GM23248 (cell line): ENCODE measurements around the gene OSGIN1. TPM values are rescaled to one million over a fixed set of nuclear protein-coding genes. Genes with fewer than 3 reads are reported as not detected.
"Not testable (repeated sequence)": the region's sequence is repeated elsewhere in the genome, so short reads cannot be mapped to it uniquely, and the experiment has no call there.

Experiments used
- DNase-seq: peaks from one replicate; pipeline ENCODE4 v3.0.0-alpha.2; 2015
- H2AFZ ChIP-seq: fragments of 200-600 bp; sonication (generic); 2 replicates; pipeline ENCODE4 v1.6.1; 2016; ENCODE audit warnings: antibody characterized with exemption
- H3F3A ChIP-seq: fragments of 200-600 bp; sonication (generic); 2 replicates; pipeline ENCODE4 v1.6.1; 2016; ENCODE audit warnings: mild to moderate bottlenecking, antibody characterized with exemption, mixed run types; ENCODE audit not compliant: insufficient read depth
- H3K27ac ChIP-seq: fragments of 200-600 bp; sonication (generic); 2 replicates; pipeline ENCODE4 v1.5.1; 2016; ENCODE audit warnings: mild to moderate bottlenecking
- H3K27me3 ChIP-seq: fragments of 200-600 bp; sonication (generic); replicated peaks from 2 replicates; pipeline ENCODE4 v1.6.1; 2016; ENCODE audit warnings: mild to moderate bottlenecking; ENCODE audit not compliant: insufficient read depth
- H3K36me3 ChIP-seq: fragments of 200-600 bp; sonication (generic); 2 replicates; pipeline ENCODE4 v1.6.1; 2016; ENCODE audit warnings: low read depth, mild to moderate bottlenecking
- H3K4me1 ChIP-seq: fragments of 200-600 bp; sonication (generic); 2 replicates; pipeline ENCODE4 v1.6.1; 2016; ENCODE audit warnings: mild to moderate bottlenecking; ENCODE audit not compliant: insufficient read depth
- H3K4me2 ChIP-seq: fragments of 200-600 bp; sonication (generic); one replicate; pipeline ENCODE4 v1.6.1; 2016; ENCODE audit warnings: mild to moderate bottlenecking; ENCODE audit not compliant: unreplicated experiment
- H3K4me3 ChIP-seq: fragments of 200-600 bp; sonication (generic); 2 replicates; pipeline ENCODE4 v1.5.1; 2016; ENCODE audit warnings: mild to moderate bottlenecking
- H3K79me2 ChIP-seq: fragments of 200-600 bp; sonication (generic); 2 replicates; pipeline ENCODE4 v1.6.1; 2016; ENCODE audit warnings: mild to moderate bottlenecking; ENCODE audit not compliant: insufficient read depth
- H3K9ac ChIP-seq: fragments of 200-600 bp; sonication (generic); 2 replicates; pipeline ENCODE4 v1.6.1; 2016; ENCODE audit warnings: mild to moderate bottlenecking
- H3K9me2 ChIP-seq: fragments of 200-600 bp; sonication (generic); 2 replicates; pipeline ENCODE4 v1.6.1; 2016; ENCODE audit warnings: mixed run types, mild to moderate bottlenecking, moderate library complexity; ENCODE audit not compliant: insufficient read depth
- H3K9me3 ChIP-seq: fragments of 200-600 bp; sonication (generic); one replicate; pipeline ENCODE4 v1.6.1; 2017; ENCODE audit warnings: low read depth
- H4K20me1 ChIP-seq: fragments of 200-600 bp; sonication (generic); 2 replicates; pipeline ENCODE4 v1.6.0; 2016; ENCODE audit not compliant: insufficient read depth
- EZH2 ChIP-seq: fragments of 200-600 bp; sonication (generic); IDR thresholded peaks from 2 replicates; pipeline ENCODE4 v1.6.1; 2018; ENCODE audit warnings: antibody characterized with exemption, mild to moderate bottlenecking; ENCODE audit not compliant: insufficient read depth, poor library complexity, severe bottlenecking
- EZH2phosphoT487 ChIP-seq: fragments of 200-600 bp; sonication (generic); IDR thresholded peaks from 2 replicates; pipeline ENCODE4 v1.6.1; 2018; ENCODE audit warnings: antibody characterized with exemption, moderate library complexity, mild to moderate bottlenecking, low read depth; ENCODE audit not compliant: insufficient read depth
- WGBS, 2 experiments: methylation state at CpG; one replicate each; pipeline ENCODE4 v1.1.6; 2015 to 2017; ENCODE audit warnings: low lambda C conversion rate in 2 of 2, low coverage in 1 of 2; ENCODE audit errors: missing lambda C conversion rate in 2 of 2; 5-methylcytosine and 5-hydroxymethylcytosine counted together
- in situ Hi-C: fragments of 300-500 bp; cut with MboI; formaldehyde crosslinking; loops from 2 replicates; pipeline ENCODE4 v1.15.0; 2020
- polyA plus RNA-seq: library from polyadenylated mRNA; unstranded; fragments of >200 nt; fragmentation: Nextera tagmentation; extraction: Ambion mirVana; gene quantifications from 2 replicates; pipeline ENCODE4 v1.2.1, GENCODE V29; 2016
- total RNA-seq: library from RNA; depleted of rRNA; stranded (reverse); fragments of >200 nt; shearing (Covaris generic); gene quantifications from 2 replicates; pipeline ENCODE4 v1.2.3, GENCODE V29; 2014

The OSGIN1 gene
- total and polyA plus RNA-seq, 2 experiments from 2014 or later, result 1.1 to 6.3 TPM

- TF ChIP-seq EZH2phosphoT487 (no peak), EZH2 (no peak)
- Histone ChIP-seq H3K36me3 (no peaks in the 10 kb centered on the region), H3K4me3 (no peak overlapping the region), H3K4me2 (no peak overlapping the region), H3K27me3 (no peaks in the 10 kb centered on the region), H3F3A (no peaks in the 10 kb centered on the region), H3K79me2 (no peaks in the 10 kb centered on the region), H2AFZ (no peak overlapping the region), H3K9me3 (no peaks in the 10 kb centered on the region), H4K20me1 (no peaks in the 10 kb centered on the region), H3K4me1 (peaks cover 9% of the 10 kb centered on the region; the same call in 1 of the 2 replicates), H3K9me2 (no peaks in the 10 kb centered on the region), H3K27ac (no peak overlapping the region), H3K9ac (no peak overlapping the region)
- in situ Hi-C loops, result no loop called here
- DNase-seq, result no peak
- WGBS, 2 experiments, result 84 to 85% methylated on average over 14 to 18 of the region's 18 CpGs
Measured at GRCh38 chr16:83937922-83938885, 14.8 kb upstream of the OSGIN1 start.

- Histone ChIP-seq H3F3A (no peaks in the 10 kb centered on the region), H3K4me1 (no peaks in the 10 kb centered on the region), H2AFZ (no peak overlapping the region), H3K4me3 (no peak overlapping the region), H3K36me3 (no peaks in the 10 kb centered on the region), H3K79me2 (no peaks in the 10 kb centered on the region), H4K20me1 (no peaks in the 10 kb centered on the region), H3K9me2 (no peaks in the 10 kb centered on the region), H3K27ac (no peak overlapping the region), H3K4me2 (no peak overlapping the region), H3K27me3 (no peaks in the 10 kb centered on the region), H3K9ac (no peak overlapping the region), H3K9me3 (no peaks in the 10 kb centered on the region)
- in situ Hi-C loops, result no loop called here
- no peak for TF ChIP-seq EZH2phosphoT487
- no peak for TF ChIP-seq EZH2
- WGBS, 2 experiments, result 69 to 78% methylated on average over 12 of the region's 12 CpGs
- DNase-seq, result no peak
Measured at GRCh38 chr16:83939266-83939855, 13.7 kb upstream of the OSGIN1 start.

GRCh38 chr16:83940119-83940518 lies 12.9 kb upstream of the OSGIN1 start:
- Histone ChIP-seq H3K36me3 (no peaks in the 10 kb centered on the region), H3K79me2 (no peaks in the 10 kb centered on the region), H3K27ac (no peak overlapping the region), H3K9me3 (no peaks in the 10 kb centered on the region), H3F3A (no peaks in the 10 kb centered on the region), H4K20me1 (no peaks in the 10 kb centered on the region), H3K4me1 (no peaks in the 10 kb centered on the region), H3K4me2 (no peak overlapping the region), H2AFZ (no peak overlapping the region), H3K9me2 (no peaks in the 10 kb centered on the region), H3K9ac (no peak overlapping the region), H3K4me3 (no peak overlapping the region), H3K27me3 (no peaks in the 10 kb centered on the region)
- TF ChIP-seq EZH2phosphoT487 (no peak), EZH2 (no peak)
- in situ Hi-C loops, result no loop called here
- 44 to 45% methylated on average over 9 to 12 of the region's 12 CpGs for WGBS, 2 experiments
- no peak for DNase-seq

GRCh38 chr16:83940630-83941378 lies 12.2 kb upstream of the OSGIN1 start:
- no peak overlapping the region for H2AFZ ChIP-seq
- no peak overlapping the region for H3K4me3 ChIP-seq
- no peaks in the 10 kb centered on the region for H3F3A ChIP-seq
- no peak for DNase-seq
- no peaks in the 10 kb centered on the region for H4K20me1 ChIP-seq
- no peak overlapping the region for H3K27ac ChIP-seq
- H3K9me2 ChIP-seq, result no peaks in the 10 kb centered on the region
- H3K9me3 ChIP-seq, result no peaks in the 10 kb centered on the region
- no peaks in the 10 kb centered on the region for H3K4me1 ChIP-seq
- no peaks in the 10 kb centered on the region for H3K79me2 ChIP-seq
- 64 to 67% methylated on average over 28 of the region's 28 CpGs for WGBS, 2 experiments
- H3K36me3 ChIP-seq, result no peaks in the 10 kb centered on the region
- no peak overlapping the region for H3K4me2 ChIP-seq
- TF ChIP-seq EZH2 (no peak), EZH2phosphoT487 (no peak)
- no peak overlapping the region for H3K9ac ChIP-seq
- in situ Hi-C loops, result no loop called here
- H3K27me3 ChIP-seq, result no peaks in the 10 kb centered on the region

- H3K4me1 ChIP-seq, H3K9me3 ChIP-seq, H3K79me2 ChIP-seq, DNase-seq, H3K4me2 ChIP-seq, in situ Hi-C loops, H3K27me3 ChIP-seq, H3K9ac ChIP-seq, H3K36me3 ChIP-seq, H3K27ac ChIP-seq, H2AFZ ChIP-seq, H4K20me1 ChIP-seq, H3K9me2 ChIP-seq, H3F3A ChIP-seq, H3K4me3 ChIP-seq: not testable (repeated sequence)
- WGBS, 2 experiments, result 86 to 94% methylated on average over 9 of the region's 9 CpGs
Measured at GRCh38 chr16:83941546-83941945, 11.5 kb upstream of the OSGIN1 start.
